B cell (primary cell): ENCODE results near the gene CDH5.

ENCODE experiments used
- EZH2 ChIP-seq: IDR thresholded peaks from 2 replicates; pipeline ENCODE4 v1.6.1; 2012; ENCODE audit warnings: borderline replicate concordance, low read depth, mild to moderate bottlenecking, moderate library complexity, low read length; ENCODE audit not compliant: insufficient read depth, poor library complexity, severe bottlenecking
- TF ChIP-seq, protein P1 (sequence below): fragments of 200-600 bp; IDR thresholded peaks from one replicate; pipeline ENCODE4 v1.8.0; 2022; ENCODE audit warnings: antibody characterized with exemption, mild to moderate bottlenecking

- TF ChIP-seq EZH2, result no peak
- TF ChIP-seq, protein P1, sequence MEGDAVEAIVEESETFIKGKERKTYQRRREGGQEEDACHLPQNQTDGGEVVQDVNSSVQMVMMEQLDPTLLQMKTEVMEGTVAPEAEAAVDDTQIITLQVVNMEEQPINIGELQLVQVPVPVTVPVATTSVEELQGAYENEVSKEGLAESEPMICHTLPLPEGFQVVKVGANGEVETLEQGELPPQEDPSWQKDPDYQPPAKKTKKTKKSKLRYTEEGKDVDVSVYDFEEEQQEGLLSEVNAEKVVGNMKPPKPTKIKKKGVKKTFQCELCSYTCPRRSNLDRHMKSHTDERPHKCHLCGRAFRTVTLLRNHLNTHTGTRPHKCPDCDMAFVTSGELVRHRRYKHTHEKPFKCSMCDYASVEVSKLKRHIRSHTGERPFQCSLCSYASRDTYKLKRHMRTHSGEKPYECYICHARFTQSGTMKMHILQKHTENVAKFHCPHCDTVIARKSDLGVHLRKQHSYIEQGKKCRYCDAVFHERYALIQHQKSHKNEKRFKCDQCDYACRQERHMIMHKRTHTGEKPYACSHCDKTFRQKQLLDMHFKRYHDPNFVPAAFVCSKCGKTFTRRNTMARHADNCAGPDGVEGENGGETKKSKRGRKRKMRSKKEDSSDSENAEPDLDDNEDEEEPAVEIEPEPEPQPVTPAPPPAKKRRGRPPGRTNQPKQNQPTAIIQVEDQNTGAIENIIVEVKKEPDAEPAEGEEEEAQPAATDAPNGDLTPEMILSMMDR, result no peak
Observed at GRCh38 chr16:66372078-66372897, 5.8 kb downstream of the CDH5 start.
